ENCODE results near the gene NAALADL2. TPM values are rescaled to one million over a fixed set of nuclear protein-coding genes. Genes with fewer than 3 reads are reported as not detected.
"Not testable (repeated sequence)": the region's sequence is repeated elsewhere in the genome, so short reads cannot be mapped to it uniquely, and the experiment has no call there.

The NAALADL2 gene
- total RNA-seq, 1 donor from 2014 or later: 1.1 TPM

GRCh38 chr3:175163686-175164085, 304.6 kb downstream of the NAALADL2 start:
- DNase-seq (ENCODE audit: low read depth) (peak; percentile 80), FAIRE-seq (no peak)
- no peaks in the 10 kb centered on the region for H3K27me3 ChIP-seq (ENCODE audit: control insufficient read depth, insufficient read depth, low read length)
- no peak overlapping the region for H3K4me3 ChIP-seq (ENCODE audit: low read depth, low read length)
- H3K36me3 ChIP-seq (ENCODE audit: control insufficient read depth, insufficient read depth, low read length): no peaks in the 10 kb centered on the region
- TF ChIP-seq, protein P1, sequence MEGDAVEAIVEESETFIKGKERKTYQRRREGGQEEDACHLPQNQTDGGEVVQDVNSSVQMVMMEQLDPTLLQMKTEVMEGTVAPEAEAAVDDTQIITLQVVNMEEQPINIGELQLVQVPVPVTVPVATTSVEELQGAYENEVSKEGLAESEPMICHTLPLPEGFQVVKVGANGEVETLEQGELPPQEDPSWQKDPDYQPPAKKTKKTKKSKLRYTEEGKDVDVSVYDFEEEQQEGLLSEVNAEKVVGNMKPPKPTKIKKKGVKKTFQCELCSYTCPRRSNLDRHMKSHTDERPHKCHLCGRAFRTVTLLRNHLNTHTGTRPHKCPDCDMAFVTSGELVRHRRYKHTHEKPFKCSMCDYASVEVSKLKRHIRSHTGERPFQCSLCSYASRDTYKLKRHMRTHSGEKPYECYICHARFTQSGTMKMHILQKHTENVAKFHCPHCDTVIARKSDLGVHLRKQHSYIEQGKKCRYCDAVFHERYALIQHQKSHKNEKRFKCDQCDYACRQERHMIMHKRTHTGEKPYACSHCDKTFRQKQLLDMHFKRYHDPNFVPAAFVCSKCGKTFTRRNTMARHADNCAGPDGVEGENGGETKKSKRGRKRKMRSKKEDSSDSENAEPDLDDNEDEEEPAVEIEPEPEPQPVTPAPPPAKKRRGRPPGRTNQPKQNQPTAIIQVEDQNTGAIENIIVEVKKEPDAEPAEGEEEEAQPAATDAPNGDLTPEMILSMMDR (IDR thresholded peaks at IDR 0.05; ENCODE audit: insufficient read depth, low read length, severe bottlenecking): no peak

DNA sequence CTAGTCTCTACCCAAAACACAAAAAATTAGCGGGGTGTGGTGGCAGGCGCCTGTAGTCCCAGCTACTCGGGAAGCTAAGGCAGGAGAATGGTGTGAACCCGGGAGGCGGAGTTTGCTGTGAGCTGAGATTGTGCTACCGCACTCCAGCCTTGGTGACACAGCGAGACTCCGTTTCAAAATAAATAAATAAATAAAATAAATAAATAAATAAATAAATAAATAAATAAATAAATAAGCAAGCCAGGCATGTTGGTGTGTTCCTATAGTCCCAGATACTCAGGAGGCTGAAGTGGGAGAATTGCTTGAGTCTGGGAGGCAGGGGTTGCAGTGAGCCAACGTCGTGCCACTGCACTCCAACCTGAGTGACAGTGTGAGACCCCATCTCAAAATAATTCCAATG, 314.0 kb downstream of the NAALADL2 start:
- H3K4me3 ChIP-seq (ENCODE audit: low read depth, low read length); H3K36me3 ChIP-seq (ENCODE audit: control insufficient read depth, insufficient read depth, low read length); H3K27me3 ChIP-seq (ENCODE audit: control insufficient read depth, insufficient read depth, low read length); DNase-seq (ENCODE audit: low read depth); FAIRE-seq: not testable (repeated sequence)

DNA sequence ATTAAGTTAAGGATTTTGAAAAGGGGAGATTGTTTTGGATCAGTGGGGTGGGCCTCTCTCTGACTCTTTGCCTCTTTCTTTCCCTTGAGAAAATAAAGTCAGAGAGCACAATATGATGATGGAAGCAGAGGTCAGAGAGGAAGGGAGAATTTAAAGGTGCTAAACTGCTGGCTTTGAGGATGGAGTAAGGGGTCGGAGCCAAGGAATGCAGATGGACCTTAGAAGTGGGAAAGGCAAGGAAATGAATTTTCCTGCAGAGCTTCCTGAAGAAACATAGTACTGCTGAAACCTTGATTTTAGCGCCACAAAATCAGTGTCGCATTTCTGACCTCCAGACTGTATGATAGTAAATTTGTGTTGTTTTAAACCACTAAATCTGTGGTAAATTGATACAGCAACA, 317.4 kb downstream of the NAALADL2 start:
- Histone ChIP-seq H3K4me3 (ENCODE audit: low read depth, low read length) (no peak overlapping the region), H3K27me3 (ENCODE audit: control insufficient read depth, insufficient read depth, low read length) (no peaks in the 10 kb centered on the region), H3K36me3 (ENCODE audit: control insufficient read depth, insufficient read depth, low read length) (no peaks in the 10 kb centered on the region)
- TF ChIP-seq, protein P1 (IDR thresholded peaks at IDR 0.05; ENCODE audit: insufficient read depth, low read length, severe bottlenecking): no peak
- FAIRE-seq (no peak), DNase-seq (ENCODE audit: low read depth) (no peak)

- peak; percentile 83 for DNase-seq (ENCODE audit: low read depth)
- H3K4me3 ChIP-seq (ENCODE audit: low read depth, low read length): no peak overlapping the region
- FAIRE-seq: no peak
These were observed 319.9 kb downstream of the NAALADL2 start for GRCh38 chr3:175179055-175179454.

DNA sequence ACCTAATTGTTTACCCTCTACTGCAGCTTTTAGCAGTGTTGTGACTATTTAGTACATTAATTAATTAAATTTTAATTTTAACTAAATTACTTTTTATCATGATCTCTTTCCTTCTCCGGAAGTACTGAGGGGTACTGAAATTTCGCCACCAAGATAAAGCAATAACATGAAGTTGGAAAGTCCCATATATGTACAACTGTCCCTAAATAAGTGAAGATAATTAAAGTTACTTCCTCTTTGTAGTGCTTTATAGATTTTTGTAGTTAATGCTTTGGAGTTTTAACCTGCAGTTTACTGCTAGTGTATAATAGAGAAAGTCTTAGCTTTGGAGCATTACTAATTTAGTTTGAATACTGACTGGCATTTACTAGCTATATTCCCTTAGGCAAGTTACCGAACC, 325.3 kb downstream of the NAALADL2 start:
- FAIRE-seq (no peak), DNase-seq (ENCODE audit: low read depth) (no peak)
- TF ChIP-seq, protein P1 (IDR thresholded peaks at IDR 0.05; ENCODE audit: insufficient read depth, low read length, severe bottlenecking): no peak
- Histone ChIP-seq H3K4me3 (ENCODE audit: low read depth, low read length) (no peak overlapping the region), H3K27me3 (ENCODE audit: control insufficient read depth, insufficient read depth, low read length) (no peaks in the 10 kb centered on the region), H3K36me3 (ENCODE audit: control insufficient read depth, insufficient read depth, low read length) (no peaks in the 10 kb centered on the region)

More at GRCh38 chr3:175179055-175179454, 319.9 kb downstream of the NAALADL2 start:
- TF ChIP-seq, protein P1 (IDR thresholded peaks at IDR 0.05; ENCODE audit: insufficient read depth, low read length, severe bottlenecking): no peak
- Histone ChIP-seq H3K27me3 (ENCODE audit: control insufficient read depth, insufficient read depth, low read length) (no peaks in the 10 kb centered on the region), H3K36me3 (ENCODE audit: control insufficient read depth, insufficient read depth, low read length) (no peaks in the 10 kb centered on the region)

- DNase-seq (ENCODE audit: low read depth) (no peak), FAIRE-seq (no peak)
- H3K4me3 ChIP-seq (ENCODE audit: low read depth, low read length): no peak overlapping the region
- no peaks in the 10 kb centered on the region for H3K27me3 ChIP-seq (ENCODE audit: control insufficient read depth, insufficient read depth, low read length)
- H3K36me3 ChIP-seq (ENCODE audit: control insufficient read depth, insufficient read depth, low read length): no peaks in the 10 kb centered on the region
- TF ChIP-seq, protein P1 (IDR thresholded peaks at IDR 0.05; ENCODE audit: insufficient read depth, low read length, severe bottlenecking): no peak
These were observed 326.8 kb downstream of the NAALADL2 start for GRCh38 chr3:175185903-175186302.

All from bronchial epithelial cell (primary cell).